NCI-H82 treated with DMSO at 0.1 percent for 48 hours (cell line): Measurements from ENCODE around the gene RLF.

Experiments
- DNase-seq: peaks from one replicate; lab custom pipeline; 2025; ENCODE audit not compliant: unreplicated experiment; lab: John Stamatoyannopoulos, UW

RLF gene

DNA sequence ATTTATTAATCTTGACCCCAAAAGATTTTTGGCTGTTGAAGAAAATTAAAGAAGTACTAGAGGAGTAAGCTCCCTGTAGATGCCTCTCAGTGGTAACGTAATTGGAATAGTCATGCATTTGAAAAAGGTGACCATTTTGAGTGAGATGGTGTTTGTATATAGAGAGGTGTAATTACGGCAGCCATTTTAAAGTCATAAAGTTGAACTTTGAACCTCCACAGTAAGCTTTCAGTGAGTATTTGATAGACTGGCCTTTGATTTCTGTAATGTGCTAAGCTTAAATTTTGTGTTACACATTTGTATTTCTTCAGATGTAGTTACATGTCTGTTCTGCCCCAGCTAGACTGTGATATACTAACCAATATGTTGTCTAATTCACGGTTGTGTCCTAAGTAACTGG, 65.0 kb downstream of the RLF start:
- no peak for DNase-seq

DNA sequence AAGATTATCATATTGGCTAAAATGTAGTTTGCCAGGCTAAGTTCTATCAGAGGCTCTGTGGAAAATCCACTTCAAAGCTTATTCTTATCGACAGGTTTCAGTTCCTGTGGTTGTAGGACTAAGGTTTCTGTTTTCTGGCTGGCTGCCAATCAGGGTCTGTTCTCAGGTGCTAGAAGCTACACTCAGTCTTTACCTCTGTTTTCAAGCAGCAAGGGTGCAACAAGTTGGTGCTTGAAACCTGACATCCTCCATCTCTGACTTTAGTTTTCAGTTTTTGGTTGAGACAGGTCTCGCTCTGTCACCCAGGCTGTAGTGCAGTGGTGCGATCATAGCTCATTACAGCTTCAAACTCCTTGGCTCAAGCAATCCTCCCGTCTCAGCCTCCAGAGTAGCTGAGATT, 71.3 kb downstream of the RLF start:
- DNase-seq: no peak

DNA sequence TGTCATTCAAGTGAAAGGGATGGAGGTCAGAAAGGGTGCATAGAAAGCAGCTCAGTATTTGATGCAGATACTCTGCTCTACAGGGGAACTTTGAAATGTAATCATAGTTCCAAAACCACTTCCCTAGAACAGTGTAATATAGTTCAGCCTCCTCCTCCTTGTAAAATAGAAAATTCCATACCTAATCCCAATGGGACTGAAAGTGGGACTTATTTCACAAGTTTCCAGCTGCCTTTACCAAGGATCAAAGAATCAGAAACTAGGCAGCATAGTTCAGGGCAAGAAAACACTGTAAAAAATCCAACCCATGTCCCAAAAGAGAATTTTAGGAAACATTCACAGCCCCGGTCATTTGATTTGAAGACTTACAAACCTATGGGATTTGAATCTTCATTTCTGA, 78.4 kb downstream of the RLF start:
- DNase-seq: no peak

DNA sequence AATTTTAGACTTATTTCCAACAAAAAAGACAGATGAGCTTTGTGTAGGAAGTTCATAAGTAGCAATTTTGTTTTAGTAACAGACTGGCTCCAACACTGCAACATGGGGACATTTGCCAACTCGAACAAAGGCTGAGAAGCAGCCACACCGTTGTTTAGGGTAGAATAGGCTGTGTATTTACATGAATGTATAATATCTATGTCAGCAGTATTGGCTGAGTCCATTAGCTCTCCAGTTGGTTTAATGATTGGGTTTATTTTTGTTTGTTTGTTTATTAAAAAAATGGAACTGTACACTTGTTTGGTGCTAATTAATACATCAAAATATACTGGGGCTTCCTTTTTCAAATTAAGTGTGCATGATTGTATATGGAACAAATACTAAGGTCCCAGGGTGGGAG, 79.2 kb downstream of the RLF start:
- no peak for DNase-seq

DNA sequence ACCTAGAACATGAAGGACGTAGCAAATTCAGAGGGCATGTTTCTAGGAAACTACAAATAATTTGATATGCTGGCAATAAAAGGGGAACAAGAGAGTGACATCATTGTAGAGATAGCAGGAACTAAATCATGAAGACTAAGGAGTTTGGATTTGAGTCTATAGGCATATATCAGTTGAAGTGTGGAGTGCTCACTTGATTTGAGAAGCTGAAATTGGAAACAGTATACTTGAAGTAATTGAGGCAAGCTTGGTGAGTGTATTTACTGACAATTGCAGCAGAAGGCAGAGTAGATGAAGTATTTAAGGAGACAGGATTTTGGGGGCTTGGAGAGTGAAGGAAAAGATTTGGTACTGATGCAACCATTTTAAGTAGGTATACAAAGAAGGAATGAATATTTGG, 80.2 kb downstream of the RLF start:
- DNase-seq: no peak

DNA sequence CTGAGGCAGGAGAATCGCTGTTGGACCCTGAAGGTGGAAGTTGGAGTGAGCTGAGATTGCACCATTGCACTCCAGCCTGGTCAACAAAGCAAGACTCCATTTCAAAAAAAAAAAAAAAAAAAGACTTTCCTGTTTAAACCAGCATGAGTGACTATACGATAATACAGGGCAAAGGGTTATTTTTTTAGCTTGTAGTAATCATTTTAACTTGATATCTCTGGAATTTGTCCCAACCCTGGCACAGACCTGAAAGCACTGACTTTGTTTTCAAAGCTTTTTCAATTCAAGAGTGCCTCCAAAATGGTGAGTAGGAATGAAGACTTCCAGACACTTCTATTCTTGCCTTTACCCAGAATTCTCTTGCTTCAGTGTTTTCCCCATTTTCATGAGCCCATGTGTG, 82.2 kb downstream of the RLF start:
- DNase-seq: no peak

DNA sequence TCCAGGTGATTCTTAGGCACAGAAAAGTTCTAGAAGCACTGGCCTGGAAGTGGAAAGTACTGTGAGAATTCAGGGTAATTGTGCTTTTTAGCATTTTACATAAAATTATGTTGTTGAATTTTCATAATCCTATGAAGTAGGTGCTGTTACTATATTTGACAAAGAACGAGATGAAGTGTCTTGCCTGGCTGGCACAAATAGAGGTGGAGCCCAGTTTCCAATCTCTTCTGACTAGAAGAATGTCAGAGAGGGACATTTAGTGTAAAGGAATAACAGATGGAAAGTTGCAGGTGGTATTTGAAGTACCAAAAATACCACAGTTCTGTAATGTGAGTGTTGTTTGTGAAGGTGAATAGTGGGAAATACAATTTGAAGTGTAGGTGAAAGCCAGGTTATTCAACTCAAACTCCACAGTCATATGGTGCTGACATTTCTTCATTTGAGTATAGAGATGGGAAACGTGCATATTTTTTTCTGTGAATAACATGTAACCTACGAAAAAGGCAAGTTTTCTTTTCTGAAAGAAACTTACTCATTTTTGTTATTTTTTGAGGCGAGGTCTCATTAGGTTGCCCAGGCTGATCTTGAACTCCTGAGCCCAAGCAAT, 83.1 kb downstream of the RLF start:
- DNase-seq: no peak

DNA sequence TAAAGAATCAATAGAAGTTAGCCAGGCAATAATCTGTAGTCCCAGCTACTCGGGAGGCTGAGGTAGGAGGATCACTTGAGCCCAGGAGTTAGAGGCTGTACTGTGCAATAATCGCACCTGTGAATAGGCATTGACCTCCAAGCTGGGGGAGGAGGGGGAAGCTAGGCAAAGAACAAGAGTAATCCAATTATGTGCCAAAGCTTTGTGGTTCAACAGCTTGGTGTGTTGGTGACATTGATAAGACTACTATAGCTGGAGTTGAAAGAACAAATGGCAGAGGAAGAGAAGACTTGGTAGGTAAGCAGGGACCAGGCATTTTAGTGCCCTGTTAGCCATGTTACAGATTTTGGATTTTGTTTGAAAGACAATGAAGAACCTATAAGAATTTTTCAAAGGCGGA, 84.5 kb downstream of the RLF start:
- DNase-seq: peak; percentile 42

DNA sequence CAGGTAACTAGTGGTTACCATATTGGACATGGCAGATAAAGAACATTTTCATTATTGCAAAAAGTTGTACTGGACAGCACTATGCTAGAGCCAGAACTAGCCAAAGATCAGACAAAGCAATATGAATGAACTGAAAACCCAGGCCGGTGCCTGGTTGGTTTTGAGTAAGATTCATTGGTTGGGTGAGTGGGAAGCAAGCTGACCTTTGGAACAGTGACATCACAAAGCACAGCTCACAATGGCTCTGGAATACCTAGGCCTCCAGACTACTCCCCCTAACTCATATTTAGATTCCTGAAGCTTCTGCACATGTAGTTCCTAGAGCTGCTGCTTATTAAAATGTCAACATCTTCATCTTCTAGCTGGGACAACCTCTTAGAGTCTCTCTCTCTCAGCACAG, 86.5 kb downstream of the RLF start, which contains the start of gene TMCO2:
Gene TMCO2, plus strand, starts transcription at position 283 of the 400 bp plus-strand sequence. Its CDS starts 57 bp downstream, at position 340.
- DNase-seq: no peak

DNA sequence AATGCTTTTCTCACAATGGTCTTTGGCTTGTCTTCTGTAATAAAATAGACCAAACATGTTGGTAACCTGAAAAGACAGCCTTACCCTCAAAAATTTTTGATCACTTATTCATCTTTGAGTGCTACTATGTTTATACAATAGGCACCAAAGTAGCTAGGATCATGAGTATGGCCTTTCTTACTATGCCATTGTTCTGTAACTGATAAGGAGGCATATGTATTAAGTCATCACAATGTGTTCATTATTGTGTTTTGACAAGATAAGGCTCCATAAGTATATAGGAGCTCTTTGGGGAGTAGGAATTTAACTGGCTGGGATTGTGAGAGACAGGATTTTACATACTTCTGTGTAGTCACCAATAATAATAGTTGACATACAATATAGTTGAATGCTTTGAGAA, 87.2 kb downstream of the RLF start:
- no peak for DNase-seq

DNA sequence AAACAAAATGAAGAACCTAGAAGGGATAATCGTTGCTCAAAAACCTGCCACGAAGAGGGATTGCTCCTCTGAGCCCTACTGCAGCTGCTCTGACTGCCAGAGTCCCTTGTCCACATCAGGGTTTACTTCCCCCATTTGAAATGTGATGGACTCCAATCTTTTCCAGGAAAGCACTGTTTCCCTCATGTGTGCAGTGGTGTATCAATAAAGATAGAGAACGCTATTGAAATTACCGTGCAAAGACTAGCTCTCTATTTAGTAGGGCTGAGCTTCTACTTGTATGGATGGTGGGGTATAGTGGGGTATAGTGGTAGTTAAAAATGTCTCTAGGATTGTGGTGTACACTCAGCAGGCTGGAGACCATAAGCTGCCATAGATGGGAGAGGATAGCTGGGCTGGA, 90.3 kb downstream of the RLF start:
- DNase-seq: no peak

DNA sequence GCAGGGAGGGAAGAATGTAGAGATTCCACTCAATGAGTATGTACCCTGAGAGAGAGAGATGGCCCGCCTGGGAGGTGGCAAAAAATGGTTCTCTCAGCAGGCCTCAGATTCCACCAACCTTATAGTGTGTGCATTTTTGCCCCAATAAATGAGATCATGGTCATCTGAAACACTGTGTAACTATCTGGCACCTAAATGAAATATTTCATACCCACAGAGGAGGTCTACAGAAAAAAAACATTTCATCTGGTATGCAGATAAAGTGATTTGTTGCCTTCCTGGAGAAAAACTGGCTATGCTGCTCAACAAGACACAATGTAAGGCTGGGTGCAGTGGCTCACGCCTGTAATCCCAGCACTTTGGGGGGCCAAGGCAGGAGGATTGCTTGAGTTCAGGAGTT, 91.4 kb downstream of the RLF start:
- DNase-seq: no peak

DNA sequence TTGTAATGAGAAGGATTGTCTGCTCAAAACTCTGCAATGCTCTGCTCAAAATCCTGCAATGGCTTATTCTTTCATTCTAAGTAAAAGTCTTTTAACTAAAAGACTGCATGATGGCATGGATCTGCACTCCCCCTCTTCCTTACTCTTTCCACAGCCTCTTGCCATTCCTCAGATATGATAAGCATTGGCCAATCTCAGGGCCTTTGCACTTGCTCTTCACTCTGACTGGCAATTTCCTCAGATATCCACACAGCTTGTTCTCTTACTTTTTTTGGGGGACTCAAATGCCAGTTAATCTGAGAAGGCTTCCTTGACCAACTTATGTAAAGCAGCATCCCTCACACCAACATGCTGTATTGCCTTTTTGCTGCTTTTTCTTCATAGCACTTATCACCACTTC, 94.0 kb downstream of the RLF start:
- DNase-seq: no peak

DNA sequence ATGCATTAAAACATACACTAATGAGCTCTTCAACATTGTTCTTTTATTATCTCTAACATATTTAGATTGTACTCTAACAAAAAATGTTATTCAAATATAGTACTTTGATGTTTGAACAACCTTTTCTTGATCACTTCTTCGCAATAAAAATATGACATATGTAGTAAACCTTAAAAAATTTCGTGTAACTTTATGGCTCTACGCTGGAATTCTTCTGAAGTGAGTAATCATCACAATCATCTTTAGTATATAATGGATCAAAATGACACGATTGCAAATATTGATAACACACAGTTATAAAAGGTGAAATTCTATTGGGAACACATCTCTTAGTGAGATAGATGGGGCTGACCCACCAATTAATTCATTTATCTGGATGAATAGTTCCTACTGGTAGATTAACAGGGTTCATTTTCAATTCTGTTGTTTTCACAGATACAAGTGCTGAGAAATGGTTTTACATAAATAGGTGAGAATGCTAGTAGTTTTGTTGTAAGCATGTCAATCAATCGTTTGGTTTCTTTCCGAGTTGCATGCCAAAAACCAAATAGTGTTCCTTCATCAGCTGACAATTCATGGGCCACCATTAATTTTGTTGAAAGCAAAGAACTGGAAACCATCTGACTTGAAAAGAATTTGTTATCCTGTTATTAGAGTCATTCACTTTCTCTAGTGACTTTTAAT, 95.4 kb downstream of the RLF start:
- no peak for DNase-seq

DNA sequence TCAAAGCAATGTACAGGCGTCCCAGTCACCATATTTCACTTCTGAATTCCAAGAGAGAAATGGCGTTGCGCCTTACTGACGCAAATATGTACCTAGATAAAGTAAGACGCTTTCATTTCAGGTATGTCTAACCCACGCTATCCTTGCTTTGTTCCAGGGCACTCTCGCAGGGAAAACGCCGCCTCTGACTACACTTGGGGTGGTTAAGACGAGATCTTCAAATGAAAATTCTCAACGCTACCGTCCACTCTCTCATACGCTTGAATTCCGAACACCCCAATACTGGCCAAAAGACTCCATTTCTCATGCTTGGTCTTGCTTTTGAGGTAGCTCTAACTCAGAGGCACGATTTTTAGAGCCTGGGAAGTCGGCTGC, 96.1 kb downstream of the RLF start:
- DNase-seq: no peak

DNA sequence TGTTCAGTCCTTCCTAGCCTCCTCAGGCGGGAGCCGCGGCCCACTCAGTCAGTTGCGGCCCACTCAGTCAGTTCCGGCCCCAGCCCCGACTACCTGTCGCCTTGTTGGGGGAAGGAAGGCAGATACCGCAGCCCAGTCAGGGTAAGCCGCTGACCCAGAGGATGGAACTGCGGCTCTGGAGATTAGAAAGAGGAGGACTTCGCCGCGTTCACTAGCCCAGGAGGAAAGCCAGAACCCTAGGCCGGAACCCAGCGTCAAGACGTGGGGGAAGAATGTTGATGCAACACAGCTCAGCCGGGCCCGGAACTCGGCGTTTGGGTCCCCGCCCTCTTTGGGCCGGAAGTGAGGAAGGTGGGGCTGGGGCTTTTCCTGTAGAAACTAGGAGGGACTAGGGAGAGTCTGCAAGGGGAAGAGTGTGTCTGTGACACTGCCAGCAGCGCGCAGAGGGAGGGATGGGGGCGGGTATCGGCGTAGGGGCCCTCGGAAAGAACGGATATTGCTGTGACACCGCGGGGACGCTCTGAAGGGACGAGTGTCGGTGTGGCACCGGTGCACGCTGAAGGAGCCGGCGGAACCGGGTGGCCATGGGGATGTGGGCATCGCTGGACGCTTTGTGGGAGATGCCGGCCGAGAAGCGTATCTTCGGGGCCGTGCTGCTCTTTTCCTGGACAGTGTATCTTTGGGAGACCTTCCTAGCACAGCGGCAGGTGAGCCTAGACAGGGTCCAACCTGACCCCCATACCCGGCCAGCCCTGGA, 96.7 kb downstream of the RLF start, which contains the start of gene ZMPSTE24:
Gene ZMPSTE24, plus strand, starts transcription at position 549 of the 757 bp plus-strand sequence. Its CDS starts 36 bp downstream, at position 585.
- DNase-seq: peak; percentile 97

DNA sequence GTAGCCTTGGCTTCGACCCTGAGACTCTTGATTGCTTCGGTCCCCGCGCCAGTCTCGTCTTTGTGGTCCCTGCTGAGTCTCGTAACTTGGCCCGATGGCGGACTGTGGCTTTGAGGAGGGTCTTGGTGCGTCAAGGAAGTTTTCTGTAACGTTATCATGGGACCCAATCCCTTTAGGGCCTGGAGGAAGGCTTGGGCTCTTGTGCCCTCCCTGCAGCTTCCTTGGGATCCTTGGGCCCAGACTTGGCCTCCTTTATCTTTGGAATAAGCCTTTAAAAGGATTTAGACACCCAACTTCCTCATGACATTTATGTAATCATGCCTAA, 97.2 kb downstream of the RLF start:
- peak; percentile 31 for DNase-seq

DNA sequence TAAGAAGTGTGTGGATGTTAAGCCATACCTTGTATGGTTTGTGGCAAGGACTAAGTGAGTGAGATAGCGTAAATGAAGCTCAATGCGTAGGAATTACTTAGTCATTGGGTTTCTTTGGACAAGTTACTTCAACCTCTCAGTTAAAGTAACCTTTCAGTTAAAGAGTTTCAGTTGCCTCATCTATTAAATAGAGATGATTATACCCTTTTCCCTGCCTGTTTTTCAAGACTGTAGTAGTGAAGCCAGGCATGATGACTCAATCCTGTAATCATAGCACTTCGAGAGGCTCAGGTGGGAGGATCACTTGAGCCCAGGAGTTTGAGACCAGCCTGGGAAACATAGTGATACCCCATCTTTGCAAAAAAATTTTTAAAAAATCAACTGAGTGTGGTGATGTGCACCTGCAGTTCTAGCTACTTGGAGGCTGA, 103.2 kb downstream of the RLF start:
- DNase-seq: no peak

DNA sequence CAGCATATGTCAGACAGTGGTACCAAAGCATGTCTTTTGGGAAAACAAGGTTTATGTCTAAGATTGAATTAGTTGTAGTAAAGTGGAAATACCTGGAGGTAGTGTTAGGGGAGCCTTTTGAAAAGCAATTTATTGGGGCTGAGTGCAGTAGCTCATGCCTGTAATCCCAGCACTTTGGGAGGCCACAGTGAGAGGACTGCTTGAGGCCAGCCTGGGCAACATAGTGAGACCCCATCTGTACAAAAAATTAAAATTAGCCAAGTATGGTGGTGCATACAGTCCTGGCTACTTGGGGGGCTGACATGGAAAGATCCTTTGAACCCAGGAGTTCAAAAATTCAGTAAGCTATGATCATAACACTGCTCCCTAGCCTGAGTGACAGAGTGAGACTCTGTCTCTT, 104.1 kb downstream of the RLF start:
- no peak for DNase-seq

DNA sequence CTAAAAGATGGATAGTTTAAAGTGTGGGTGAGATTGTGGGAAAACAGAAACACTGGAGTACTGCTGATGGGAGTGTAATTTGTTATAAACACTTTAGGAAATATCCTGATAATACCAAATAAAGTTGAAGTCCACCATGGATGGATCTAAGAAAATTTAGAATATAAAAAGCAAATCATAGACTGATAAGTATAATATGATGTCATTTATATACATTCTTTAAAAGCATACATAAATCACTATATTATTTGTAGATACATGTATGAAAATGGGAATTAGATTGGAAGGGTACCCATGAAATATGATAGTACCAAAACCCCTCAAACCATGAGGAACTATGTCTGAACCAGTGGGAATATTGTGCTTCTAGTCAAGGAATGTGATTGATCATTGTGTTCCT, 104.7 kb downstream of the RLF start:
- DNase-seq: no peak

DNA sequence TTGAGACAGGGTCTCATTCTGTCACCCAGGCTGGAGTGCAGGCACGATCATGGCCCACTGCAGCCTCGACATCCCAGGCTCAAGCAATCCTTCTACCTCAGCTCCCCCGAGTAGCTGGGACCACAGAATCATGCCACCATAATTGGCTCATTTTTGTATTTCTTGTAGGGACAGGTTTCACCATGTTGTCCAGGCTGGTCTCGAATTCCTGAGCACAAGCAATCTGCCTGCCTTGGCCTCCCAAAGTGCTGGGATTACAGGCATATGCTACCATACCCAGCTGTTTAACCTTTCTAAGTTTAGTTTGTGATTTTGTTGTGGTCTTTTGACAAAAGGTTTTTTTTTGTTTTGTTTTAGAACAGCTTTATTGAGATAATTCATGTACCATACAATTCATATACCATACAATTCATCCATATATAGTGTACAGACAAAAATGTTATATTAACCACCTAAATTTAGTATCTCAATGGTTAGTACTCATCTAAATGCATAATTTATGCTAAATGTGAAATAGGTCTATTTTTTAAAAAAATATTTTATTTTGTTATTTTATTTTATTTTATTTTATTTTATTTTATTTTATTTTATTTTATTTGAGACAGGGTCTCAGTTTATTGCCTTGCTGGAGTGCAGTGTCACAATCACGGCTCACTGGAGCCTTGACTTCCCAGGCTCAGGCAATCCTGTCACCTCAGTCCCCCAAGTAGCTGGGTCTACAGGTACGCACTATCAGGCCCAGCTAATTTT, 105.8 kb downstream of the RLF start:
- DNase-seq: no peak

DNA sequence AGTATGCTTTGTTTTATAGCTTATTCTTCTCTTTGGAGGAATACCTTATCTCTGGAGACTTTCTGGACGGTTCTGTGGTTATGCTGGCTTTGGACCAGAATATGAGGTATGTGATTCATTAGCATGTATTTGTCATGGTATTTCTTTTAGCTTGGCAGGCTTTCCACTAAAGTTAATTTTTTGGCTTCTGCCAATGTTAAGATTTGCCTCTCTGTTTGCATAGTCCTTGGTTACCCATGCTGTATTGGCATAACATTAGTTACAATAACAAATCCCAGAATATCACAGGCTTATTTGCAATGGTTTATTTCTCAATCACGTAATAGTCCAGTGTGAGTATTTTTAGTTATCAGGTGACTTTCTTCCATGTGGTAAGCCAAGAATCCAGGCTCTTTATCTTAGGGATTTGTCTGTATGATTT, 106.6 kb downstream of the RLF start:
- no peak for DNase-seq
